B cell (primary cell): Measurements from ENCODE around the gene SWSAP1.

ENCODE experiments used
- EZH2 ChIP-seq: IDR thresholded peaks from 2 replicates; pipeline ENCODE4 v1.6.1; 2012; ENCODE audit warnings: borderline replicate concordance, low read depth, mild to moderate bottlenecking, moderate library complexity, low read length; ENCODE audit not compliant: insufficient read depth, poor library complexity, severe bottlenecking
- TF ChIP-seq, protein P1 (sequence below): fragments of 200-600 bp; IDR thresholded peaks from one replicate; pipeline ENCODE4 v1.8.0; 2022; ENCODE audit warnings: antibody characterized with exemption, mild to moderate bottlenecking

DNA sequence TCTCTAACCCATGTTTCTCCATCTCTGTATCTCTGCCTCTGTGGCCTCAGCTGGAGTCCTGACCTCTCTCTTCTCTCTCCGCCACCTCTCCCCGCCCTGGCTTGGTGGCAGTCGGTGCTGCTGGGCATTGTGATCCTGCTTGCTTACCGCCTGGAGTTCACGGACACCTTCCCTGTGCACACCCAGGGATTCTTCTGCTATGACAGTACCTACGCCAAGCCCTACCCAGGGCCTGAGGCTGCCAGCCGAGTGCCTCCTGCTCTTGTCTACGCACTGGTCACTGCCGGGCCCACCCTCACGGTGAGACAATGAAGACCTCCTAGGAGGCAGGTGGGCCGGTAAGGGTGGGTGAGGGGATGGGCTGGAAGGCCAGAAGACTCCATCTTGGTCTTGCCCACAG lies 15.0 kb upstream of the SWSAP1 start:
- TF ChIP-seq, protein P1, sequence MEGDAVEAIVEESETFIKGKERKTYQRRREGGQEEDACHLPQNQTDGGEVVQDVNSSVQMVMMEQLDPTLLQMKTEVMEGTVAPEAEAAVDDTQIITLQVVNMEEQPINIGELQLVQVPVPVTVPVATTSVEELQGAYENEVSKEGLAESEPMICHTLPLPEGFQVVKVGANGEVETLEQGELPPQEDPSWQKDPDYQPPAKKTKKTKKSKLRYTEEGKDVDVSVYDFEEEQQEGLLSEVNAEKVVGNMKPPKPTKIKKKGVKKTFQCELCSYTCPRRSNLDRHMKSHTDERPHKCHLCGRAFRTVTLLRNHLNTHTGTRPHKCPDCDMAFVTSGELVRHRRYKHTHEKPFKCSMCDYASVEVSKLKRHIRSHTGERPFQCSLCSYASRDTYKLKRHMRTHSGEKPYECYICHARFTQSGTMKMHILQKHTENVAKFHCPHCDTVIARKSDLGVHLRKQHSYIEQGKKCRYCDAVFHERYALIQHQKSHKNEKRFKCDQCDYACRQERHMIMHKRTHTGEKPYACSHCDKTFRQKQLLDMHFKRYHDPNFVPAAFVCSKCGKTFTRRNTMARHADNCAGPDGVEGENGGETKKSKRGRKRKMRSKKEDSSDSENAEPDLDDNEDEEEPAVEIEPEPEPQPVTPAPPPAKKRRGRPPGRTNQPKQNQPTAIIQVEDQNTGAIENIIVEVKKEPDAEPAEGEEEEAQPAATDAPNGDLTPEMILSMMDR: no peak
- TF ChIP-seq EZH2: no peak
